Activated CD4-positive, alpha-beta T cell treated with anti-CD3 and anti-CD28 coated beads, Interleukin-10, Interleukin-2, amounts not matched to agents 100 ng/mL and 50 ng/mL, durations not matched to agents 16 hours and 8 hours (primary cell): ENCODE measurements around the gene ELFN1.
"Not testable (repeated sequence)": the region's sequence is repeated elsewhere in the genome, so short reads cannot be mapped to it uniquely, and the experiment has no call there.

Experiments
- DNase-seq: peaks from one replicate; pipeline ENCODE4 v3.0.0-alpha.2; 2020

Gene ELFN1

DNA sequence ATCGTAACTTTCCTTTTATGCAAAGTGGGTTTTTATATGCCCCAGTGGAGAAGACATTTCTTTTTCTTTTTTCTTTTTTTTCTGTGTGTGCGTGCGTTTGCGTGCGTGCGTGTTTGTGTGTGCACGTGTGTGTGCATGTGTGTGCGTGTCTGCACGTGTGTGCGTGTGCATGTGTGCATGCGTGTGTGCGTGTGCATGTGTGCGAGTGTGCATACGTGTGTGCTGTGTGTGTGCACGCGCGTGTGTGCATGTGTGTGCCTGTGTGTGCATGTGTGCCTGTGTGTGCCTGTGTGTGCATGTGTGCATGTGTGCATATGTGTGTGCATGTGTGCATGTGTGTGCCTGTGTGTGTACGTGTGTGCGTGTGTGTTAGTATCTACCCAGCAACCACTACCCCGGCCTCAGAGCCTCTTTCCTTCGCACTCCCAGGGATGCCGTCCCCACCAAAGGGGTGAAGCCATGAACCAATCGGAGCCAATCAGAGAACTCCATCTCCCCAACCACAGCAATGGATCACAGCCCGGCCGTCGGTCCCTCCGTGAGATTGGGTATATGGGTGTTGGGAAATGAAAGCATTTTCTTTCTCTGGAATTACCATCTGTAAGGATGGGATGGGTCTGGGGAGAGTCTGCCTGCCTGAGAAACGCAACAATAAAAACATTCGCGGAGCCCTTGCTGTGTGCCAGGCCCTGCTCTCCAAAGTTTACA lies 92.3 kb downstream of the ELFN1 start:
- no peak for DNase-seq

DNA sequence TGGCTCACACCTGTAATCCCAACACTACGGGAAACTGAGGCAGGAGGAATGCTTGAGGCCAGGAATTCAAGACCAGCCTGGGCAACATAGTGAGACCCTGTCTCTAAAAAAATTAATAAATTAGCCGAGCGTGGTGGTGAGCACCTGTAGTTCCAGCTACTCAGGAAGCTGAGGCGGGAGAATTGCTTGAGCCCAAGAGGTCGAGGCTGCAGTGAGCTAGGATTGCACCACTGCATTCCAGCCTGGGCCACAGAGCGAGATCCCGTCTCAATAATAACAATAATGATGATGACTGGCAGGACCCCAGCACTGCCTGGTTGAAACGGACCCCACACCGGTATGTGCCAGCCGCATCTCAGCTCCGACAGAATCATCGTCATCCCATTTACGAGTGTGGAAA lies 93.0 kb downstream of the ELFN1 start:
- no peak for DNase-seq

DNA sequence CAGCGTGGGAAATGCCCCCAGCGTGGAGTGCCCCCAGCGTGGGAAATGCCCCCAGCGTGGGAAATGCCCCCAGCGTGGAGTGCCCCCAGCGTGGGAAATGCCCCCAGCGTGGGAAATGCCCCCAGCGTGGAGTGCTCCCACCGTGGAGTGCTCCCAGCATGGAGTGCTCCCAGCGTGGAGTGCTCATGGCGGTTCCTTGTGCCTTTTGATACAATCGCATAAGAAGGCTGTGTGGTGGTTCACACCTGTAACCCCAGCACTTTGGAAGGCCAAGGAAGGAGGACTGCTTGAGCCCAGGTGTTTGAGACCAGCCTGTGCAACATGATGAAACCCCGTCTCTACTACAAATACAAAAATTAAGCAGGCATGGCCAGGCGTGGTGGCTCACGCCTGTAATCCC lies 93.8 kb downstream of the ELFN1 start:
- DNase-seq: not testable (repeated sequence)

DNA sequence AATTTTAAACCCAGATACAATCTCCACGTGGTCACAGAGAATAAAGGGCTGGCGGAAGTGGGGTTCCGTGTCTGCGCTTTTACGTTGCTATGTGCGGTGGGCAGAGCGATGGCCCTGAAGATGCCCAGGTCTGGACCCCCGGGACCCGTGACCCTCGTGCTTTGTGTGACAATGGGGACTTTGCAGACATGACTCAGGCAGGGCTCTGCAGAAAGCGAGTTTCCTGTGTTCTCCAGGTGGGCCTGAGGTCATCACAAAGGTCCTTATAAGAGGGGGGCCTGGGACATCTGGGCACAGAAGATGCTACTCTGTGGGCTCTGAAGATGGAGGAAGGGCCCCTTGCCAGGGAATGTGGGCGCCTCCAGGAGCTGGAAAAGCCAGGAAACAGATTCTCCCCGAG lies 95.3 kb downstream of the ELFN1 start:
- no peak for DNase-seq

DNA sequence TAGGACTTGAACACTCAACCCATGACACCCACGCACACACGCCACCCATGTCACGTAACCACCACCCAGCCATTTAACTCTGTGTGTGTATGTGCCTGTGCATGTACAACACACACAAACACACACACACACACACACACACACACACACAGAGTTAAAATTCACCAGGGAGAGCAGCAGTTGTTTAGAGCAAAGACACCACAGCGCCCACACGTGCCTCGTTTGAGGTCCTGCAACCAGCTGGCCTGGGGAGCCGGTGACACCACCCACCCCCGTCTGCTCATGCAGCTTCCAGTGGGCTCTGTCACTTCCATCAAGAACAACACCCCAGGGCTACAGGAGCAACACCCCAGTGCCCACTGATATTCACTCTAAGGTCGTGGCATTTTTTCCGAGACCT lies 97.4 kb downstream of the ELFN1 start:
- no peak for DNase-seq

DNA sequence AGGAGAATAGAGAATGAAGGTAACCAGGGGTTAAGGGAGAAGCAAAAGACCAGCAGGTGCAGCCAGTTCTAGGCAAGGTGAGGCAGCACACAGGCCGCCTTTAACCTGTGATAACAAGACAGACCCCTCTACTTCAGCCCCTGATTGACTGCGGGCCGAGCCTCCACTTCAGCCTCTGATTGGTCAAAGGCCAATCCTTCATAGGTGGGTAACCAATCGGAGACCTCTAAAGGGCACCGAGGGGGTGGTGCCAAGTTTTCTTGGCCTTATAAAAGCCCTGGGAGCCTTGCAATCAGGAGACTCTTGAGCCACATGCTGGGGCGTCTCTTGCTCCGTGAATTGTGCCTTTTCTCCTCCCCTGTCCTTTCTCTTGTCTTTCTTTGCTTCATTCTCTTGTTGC lies 98.8 kb downstream of the ELFN1 start:
- no peak for DNase-seq

DNA sequence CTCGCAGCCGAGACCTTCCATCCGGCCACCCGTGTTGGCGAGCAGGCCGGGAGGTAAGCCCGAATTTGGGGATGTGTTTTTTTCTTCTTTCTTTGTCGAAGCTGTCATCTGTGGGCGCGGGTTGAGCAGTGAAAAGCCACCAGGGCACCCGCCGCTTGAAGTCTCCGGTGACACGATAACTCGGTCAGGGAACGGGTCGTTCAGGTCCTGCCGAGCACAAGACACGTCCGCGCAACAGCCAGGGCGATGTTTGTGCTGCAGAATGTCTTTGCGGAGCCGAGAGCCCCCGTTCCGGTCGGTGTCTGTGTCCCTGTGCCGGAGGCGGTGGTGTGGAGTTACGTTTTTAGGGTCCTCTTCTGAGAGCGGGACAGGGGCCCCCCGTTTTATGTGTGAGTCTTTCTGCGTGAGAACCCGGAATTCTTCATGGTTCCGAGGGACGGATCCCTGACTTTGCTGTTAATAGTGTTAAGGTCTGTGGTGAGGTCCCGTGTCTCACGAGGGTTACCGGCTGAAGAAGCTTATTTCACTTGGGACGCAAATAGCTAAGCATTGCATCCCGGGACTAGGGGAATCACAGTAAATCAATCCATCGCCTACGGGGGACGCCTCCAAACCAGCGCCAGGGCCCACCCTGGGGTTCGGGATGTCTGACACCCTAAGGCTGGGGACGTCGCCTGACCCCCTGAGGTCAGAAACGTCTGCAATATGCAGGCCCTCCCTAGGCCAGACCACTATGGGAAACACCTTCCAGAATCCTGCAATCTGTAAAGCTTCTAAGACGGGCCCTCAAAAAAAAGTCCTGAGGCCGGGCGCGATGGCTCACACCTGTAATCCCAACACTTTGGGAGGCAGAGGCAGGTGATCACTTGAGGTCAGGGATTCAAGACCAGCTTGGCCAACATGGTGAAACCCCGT lies 99.5 kb downstream of the ELFN1 start:
- DNase-seq: no peak

DNA sequence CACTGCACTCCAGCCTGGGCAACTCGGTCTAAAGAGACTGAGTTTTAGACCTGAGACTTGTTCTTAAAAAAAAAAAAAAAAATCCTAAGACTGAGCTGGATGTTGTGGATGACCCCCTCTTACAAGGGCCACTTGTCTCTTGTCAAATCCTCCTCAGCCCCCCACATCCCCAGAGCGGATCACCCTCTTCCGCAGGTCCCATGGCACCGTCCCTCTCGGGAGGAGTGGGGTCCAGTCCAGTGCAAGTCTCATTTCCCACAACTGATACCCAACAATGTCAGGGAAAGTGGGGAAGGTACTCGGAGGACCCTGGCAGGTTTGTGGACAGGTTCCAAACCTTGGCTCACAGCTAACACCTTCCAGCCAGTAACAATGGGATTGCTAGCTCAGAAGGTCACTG lies 100.3 kb downstream of the ELFN1 start:
- no peak for DNase-seq

DNA sequence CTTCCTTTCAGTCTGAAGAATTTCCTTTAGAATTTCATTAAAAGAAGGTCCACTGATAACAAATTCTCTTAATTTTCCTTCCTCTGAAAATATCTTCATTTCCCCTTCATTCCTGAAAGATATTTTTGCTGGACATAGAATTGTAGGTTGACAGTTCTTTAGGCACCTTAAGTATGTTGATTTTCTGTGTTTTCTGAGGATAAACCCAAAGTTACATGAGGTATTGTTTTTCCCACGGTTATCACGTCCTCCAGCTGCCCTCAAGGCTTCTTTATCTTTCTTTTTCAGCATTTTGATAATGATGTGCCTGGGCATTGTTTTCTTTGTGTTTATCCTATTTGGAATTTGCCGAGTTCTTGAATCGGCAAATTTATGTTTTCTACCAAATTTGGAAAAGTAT lies 105.3 kb downstream of the ELFN1 start:
- DNase-seq: no peak

DNA sequence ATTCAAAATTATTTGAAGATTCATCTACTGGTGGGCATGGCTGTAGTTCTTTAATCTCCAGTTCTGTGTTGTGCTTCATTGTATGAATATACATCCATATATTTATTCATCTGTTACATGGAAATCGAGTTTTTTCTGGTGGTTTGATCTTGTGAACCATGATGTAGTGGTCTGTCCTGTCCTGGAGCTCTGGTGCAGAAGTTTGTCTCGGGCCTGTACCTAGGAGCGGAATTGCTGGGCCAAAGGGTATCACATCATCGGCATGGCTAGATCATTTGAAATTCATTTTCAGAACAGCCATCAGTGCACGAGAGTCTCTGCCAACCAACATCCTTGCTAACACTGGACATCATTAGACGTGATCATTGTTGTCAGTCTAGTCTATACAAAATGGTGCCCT lies 107.0 kb downstream of the ELFN1 start:
- no peak for DNase-seq

DNA sequence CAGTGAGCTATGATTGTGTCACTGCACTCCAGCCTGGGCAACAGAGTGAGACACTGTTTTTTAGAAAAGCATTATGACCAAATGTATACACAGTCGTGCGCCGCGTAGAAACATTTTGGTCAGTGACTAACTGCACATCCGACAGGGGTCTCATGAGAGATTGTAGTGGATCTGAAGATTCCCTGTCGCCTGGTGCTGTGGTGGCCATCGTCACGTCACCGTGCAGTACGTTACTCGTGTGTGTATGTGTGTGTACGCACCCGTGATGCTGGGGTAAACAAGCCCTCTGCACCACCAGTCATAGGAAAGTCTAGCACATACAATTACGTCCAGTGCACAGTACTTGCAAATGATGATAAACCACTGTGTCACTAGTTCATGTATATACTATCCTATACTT lies 109.4 kb downstream of the ELFN1 start:
- DNase-seq: no peak

DNA sequence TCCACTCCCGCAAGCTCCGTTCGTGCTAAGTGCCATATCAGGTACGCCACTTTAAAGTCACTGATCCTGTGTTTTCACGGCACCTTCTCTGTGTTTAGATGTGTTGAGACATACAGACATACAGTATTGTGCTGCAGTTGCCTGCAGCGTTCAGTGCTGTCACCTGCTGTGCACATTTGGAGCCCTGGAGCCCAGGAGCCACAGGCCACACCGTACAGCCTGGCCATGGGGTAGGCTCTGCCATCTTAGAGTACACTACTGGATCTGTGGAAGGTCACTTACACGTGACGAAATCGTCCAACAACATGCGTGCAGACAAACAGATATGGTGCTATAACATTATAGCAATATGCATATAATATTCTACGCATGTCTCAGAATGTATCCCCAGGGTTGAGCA lies 111.3 kb downstream of the ELFN1 start:
- DNase-seq: no peak

DNA sequence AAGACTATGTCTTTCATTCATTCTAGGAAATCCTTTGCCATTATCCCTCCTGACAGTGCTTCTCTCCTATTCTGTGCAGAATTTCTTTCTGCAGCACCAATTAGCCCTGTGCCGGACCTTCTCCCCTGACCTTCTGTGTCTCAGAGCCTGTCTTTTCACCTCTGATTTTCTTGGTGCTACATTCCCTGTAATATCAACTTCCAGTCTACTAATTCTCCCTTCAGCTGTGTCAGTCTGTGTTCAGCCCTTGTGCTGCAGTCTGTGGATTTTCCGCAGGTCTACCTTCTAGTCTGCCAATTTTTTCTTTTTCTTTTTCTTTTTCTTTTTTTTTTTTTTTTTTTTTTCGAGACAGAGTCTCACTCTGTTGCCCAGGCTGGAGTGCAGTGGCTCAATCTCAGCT lies 115.8 kb downstream of the ELFN1 start:
- no peak for DNase-seq

DNA sequence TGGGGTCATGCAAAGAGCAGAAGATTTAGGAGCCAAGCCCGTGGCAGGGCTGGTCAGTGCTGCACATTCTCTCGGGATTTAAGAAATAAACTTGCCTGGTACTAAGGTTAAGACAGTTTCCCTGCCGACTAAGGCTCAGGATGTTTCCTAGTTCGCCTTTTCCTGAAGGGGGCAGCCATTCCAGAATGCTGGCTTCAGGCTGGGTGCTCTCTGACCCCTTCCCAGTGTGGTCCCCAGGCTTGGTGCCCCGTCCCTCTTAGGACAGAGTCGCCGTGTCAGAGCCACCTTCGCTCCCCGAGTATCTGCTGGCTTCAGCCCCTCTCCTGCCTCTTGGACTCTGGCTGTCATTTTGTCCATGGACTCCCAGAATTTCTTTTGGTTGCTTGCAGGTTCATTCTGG lies 117.2 kb downstream of the ELFN1 start:
- no peak for DNase-seq

DNA sequence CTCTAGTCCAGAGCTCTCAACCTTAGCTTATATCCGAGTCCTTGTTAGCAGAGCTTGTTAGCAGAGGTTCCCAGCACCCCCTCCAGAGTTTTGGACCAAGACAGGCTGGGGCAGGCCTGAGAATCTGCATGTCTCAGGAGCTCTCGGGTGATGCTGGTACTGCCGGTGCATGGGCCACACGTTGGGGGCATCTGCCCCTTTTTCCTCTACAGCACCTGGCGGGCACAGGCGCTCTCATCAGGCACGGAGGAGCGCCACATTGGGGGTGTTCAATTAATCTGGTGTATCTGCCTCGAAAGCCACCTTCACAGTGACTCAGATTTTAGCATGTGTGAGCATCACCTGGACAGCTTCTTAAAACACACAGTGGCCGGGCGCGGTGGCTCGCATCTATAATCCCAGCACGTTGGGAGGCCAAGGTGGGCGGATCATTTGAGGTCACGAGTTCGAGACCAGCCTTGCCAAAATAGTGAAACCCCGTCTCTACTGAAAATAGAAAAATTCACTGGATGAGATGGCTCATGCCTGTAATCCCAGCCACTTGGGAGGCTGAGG lies 117.7 kb downstream of the ELFN1 start:
- DNase-seq: no peak

DNA sequence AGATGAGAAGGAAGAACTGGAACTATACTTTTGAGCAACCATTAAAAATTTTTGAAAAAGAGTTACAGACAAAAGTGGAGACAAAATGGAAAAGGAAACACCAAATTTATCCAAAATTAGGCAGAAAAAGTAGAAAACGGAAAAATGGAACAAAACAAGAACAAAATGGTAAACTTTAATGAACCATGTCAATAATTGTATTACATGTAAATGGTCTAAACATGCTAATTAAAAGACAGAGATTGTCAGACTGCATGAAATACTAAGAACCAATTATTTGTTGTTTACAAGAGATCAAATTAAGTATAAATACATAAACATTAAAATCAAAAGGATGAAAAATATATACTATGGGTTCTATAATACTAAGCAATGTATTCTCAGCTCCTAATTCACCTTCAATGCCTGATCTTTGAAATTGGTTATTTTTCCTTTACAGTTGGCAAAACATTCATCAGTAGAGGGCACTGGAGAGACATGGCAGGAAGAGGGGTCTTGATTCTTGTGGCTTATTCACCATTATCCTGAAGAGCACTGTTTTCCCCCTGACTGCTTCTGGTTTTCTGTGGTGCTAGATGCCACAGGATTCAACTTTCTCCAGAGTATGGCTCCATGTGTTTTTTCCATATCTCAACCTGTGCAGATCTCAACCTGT lies 124.9 kb downstream of the ELFN1 start:
- DNase-seq: no peak
